Tibial nerve (tissue), 3 donors: ENCODE results near the gene WTIP.

ENCODE experiments used
- POLR2A ChIP-seq, 2 donors: fragments of 450-650 bp; IDR thresholded peaks; one replicate each; pipeline ENCODE4 v1.6.1; 2017; ENCODE audit warnings: antibody characterized with exemption in 2 of 2, mild to moderate bottlenecking in 2 of 2, moderate library complexity in 2 of 2
- TF ChIP-seq, protein P1 (sequence below), 5 experiments: fragments of 200-600 bp in 3 of 5; fragments of 450-650 bp in 2 of 5; sonication (generic) in 3 of 5; IDR thresholded peaks; one replicate each; pipeline ENCODE4 v1.5.1; 2016 to 2019; ENCODE audit warnings: antibody characterized with exemption in 5 of 5, mild to moderate bottlenecking in 3 of 5, moderate library complexity in 2 of 5

DNA sequence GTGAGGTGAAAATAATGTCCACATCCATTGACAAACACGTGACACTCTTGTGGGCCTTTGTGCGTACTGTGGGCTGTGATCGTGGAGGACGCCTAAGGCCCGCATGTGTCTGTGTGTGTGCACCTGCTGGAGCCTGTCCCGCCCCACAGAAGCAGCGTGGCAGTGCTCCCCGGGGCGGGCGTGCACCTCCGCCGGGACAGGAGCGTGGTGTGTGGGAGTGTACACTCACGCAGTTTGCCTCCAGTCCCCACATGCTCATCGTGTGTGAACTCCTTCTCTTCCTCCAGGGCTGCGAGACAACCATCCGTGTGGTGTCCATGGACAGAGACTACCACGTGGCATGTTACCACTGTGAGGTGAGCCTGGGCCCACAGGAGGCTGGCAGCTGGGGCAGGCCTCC is 13.9 kb downstream of the WTIP start:
- TF ChIP-seq, protein P1, sequence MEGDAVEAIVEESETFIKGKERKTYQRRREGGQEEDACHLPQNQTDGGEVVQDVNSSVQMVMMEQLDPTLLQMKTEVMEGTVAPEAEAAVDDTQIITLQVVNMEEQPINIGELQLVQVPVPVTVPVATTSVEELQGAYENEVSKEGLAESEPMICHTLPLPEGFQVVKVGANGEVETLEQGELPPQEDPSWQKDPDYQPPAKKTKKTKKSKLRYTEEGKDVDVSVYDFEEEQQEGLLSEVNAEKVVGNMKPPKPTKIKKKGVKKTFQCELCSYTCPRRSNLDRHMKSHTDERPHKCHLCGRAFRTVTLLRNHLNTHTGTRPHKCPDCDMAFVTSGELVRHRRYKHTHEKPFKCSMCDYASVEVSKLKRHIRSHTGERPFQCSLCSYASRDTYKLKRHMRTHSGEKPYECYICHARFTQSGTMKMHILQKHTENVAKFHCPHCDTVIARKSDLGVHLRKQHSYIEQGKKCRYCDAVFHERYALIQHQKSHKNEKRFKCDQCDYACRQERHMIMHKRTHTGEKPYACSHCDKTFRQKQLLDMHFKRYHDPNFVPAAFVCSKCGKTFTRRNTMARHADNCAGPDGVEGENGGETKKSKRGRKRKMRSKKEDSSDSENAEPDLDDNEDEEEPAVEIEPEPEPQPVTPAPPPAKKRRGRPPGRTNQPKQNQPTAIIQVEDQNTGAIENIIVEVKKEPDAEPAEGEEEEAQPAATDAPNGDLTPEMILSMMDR (IDR thresholded peaks at IDR 0.05) = no peak
- no peak for TF ChIP-seq POLR2A (IDR thresholded peaks at IDR 0.05)
